Measurements from ENCODE around the gene LSM2. TPM values are rescaled to one million over a fixed set of nuclear protein-coding genes. Genes with fewer than 3 reads are reported as not detected.
"Not testable (repeated sequence)": the region's sequence is repeated elsewhere in the genome, so short reads cannot be mapped to it uniquely, and the experiment has no call there.

The LSM2 gene
- total RNA-seq, 4 donors from 2014 or later = 25.1 to 43.7 (median 32.9) TPM

DNA sequence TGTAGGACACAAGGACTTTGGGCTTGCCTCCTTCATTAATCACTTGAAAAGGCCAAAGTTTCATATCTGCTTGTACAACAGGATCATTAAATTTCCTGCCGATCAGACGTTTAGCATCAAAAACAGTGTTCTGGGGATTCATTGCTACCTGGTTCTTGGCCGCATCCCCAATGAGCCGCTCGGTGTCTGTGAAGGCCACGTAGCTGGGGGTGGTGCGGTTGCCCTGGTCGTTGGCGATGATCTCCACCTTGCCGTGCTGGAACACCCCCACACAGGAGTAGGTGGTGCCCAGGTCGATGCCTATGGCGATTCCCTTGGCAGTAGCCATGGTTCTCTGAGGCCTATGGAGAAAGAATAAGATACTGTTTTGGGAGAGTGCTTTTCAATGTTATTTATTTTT lies 4.9 kb upstream of the LSM2 start:
- H3K36me3 ChIP-seq = no peaks in the 10 kb centered on the region
- no peaks in the 10 kb centered on the region for H3K9me3 ChIP-seq
- DNase-seq (no peak), ATAC-seq (no peak)
- H3K27ac ChIP-seq = no peak overlapping the region
- intact Hi-C loops (cut with DNase I; ENCODE audit: low total_unique reads) = no loop called here
- H3K4me1 ChIP-seq = peaks cover 13% of the 10 kb centered on the region in 2 donors
- in situ Hi-C loops (cut with MboI; ENCODE audit: low sequenced_read_pairs in 4 of 4) = loop anchor here in 1 of 4 donors (25.0 kb wide), 1 partner anchor 376 kb away; the partner anchor contains the start of genes AGER, AGPAT1, GPSM3 and PBX2
- TF ChIP-seq, protein P1, sequence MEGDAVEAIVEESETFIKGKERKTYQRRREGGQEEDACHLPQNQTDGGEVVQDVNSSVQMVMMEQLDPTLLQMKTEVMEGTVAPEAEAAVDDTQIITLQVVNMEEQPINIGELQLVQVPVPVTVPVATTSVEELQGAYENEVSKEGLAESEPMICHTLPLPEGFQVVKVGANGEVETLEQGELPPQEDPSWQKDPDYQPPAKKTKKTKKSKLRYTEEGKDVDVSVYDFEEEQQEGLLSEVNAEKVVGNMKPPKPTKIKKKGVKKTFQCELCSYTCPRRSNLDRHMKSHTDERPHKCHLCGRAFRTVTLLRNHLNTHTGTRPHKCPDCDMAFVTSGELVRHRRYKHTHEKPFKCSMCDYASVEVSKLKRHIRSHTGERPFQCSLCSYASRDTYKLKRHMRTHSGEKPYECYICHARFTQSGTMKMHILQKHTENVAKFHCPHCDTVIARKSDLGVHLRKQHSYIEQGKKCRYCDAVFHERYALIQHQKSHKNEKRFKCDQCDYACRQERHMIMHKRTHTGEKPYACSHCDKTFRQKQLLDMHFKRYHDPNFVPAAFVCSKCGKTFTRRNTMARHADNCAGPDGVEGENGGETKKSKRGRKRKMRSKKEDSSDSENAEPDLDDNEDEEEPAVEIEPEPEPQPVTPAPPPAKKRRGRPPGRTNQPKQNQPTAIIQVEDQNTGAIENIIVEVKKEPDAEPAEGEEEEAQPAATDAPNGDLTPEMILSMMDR (IDR thresholded peaks at IDR 0.05 in 4 of 5, conservative IDR thresholded peaks at IDR 0.05 in 1 of 5) = no peak
- TF ChIP-seq POLR2A (IDR thresholded peaks at IDR 0.05) = no peak
- H3K4me3 ChIP-seq = no peak overlapping the region
- no peaks in the 10 kb centered on the region for H3K27me3 ChIP-seq

DNA sequence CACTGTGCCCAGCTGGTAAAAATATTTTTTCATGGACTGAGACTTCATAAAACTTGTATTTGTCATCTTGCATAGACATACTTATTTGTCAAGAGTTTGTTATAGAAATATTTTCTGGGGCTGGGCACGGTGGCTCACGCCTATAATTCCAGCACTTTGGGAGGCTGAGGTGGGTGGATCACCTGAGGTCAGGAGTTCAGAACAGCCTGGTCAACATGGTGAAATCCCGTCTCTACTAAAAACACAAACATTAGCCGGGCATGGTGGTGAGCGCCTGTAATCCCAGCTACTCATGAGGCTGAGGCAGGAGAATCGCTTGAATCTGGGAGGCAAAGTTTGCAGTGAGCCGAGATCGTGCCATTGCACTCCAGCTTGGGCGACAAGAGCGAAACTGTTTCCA lies 1.8 kb upstream of the LSM2 start:
- H3K4me3 ChIP-seq; H3K36me3 ChIP-seq; H3K9me3 ChIP-seq; H3K27ac ChIP-seq; ATAC-seq; H3K27me3 ChIP-seq; intact Hi-C loops (cut with DNase I; ENCODE audit: low total_unique reads); DNase-seq: not testable (repeated sequence)
- H3K4me1 ChIP-seq = peaks cover 15% of the 10 kb centered on the region in 2 donors
- in situ Hi-C loops (cut with MboI; ENCODE audit: low sequenced_read_pairs in 4 of 4) = loop anchor here in 1 of 4 donors (25.0 kb wide), 1 partner anchor 379 kb away; the partner anchor contains the start of genes AGER, AGPAT1, GPSM3 and PBX2

GRCh38 chr6:31805939-31806469 lies 762 bp downstream of the LSM2 start:
- Histone ChIP-seq H3K27ac (peak overlapping the region; percentile 90 to 99 (median 95)), H3K4me1 (peaks cover 9 to 12% of the 10 kb centered on the region in 2 donors), H3K9me3 (no peaks in the 10 kb centered on the region), H3K4me3 (peak overlapping the region; percentile 61 to 87 (median 78)), H3K36me3 (peaks cover 0 to 14% of the 10 kb centered on the region in 2 donors), H3K27me3 (no peaks in the 10 kb centered on the region)
- intact Hi-C loops (cut with DNase I; ENCODE audit: low total_unique reads) = loop anchor here (1.0 kb wide), 1 partner anchor 10 kb away; no protein-coding TSS in a partner anchor
- in situ Hi-C loops (cut with MboI; ENCODE audit: low sequenced_read_pairs in 4 of 4) = loop anchor here in 1 of 4 donors (25.0 kb wide), 1 partner anchor 381 kb away; the partner anchor contains the start of genes AGER, AGPAT1, GPSM3 and PBX2
- peak in 1 of 2 donors; percentile 16 for ATAC-seq
- no peak for TF ChIP-seq POLR2A (IDR thresholded peaks at IDR 0.05)
- TF ChIP-seq, protein P1 (IDR thresholded peaks at IDR 0.05 in 4 of 5, conservative IDR thresholded peaks at IDR 0.05 in 1 of 5) = no peak
- DNase-seq = no peak

GRCh38 chr6:31801031-31801927 lies 5.5 kb downstream of the LSM2 start:
- H3K4me3 ChIP-seq; H3K9me3 ChIP-seq; intact Hi-C loops (cut with DNase I; ENCODE audit: low total_unique reads); H3K27me3 ChIP-seq; ATAC-seq; DNase-seq; H3K27ac ChIP-seq: not testable (repeated sequence)
- H3K36me3 ChIP-seq = peaks cover 0 to 14% of the 10 kb centered on the region in 2 donors
- in situ Hi-C loops (cut with MboI; ENCODE audit: low sequenced_read_pairs in 4 of 4) = loop anchor here in 1 of 4 donors (25.0 kb wide), 1 partner anchor 386 kb away; the partner anchor contains the start of genes AGER, AGPAT1, GPSM3 and PBX2
- peaks cover 16% of the 10 kb centered on the region in 2 donors for H3K4me1 ChIP-seq

DNA sequence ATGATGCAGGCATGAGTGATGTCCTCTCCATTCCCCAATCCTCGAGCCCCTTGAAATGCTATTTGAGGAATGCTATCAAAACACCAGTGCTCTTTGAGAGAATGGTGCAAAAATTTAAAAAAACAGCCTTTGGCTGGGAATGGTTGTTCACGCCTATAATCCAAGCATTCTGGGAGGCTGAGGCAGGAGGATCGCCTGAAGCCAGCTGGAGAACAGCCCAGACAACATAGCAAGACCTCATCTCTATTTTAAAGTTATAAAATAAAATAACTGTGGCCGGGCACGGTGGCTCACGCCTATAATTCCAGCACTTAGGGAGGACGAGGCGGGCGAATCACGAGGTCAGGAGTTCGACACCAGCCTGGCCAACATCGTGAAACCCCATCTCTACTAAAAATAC lies 7.0 kb downstream of the LSM2 start:
- ATAC-seq (no peak), DNase-seq (no peak)
- Histone ChIP-seq H3K36me3 (peaks cover 0 to 14% of the 10 kb centered on the region in 2 donors), H3K4me1 (peaks cover 14 to 15% of the 10 kb centered on the region in 2 donors), H3K4me3 (no peak overlapping the region), H3K27ac (no peak overlapping the region), H3K9me3 (no peaks in the 10 kb centered on the region), H3K27me3 (no peaks in the 10 kb centered on the region)
- in situ Hi-C loops (cut with MboI; ENCODE audit: low sequenced_read_pairs in 4 of 4) (loop anchor here in 1 of 4 donors (25.0 kb wide), 1 partner anchor 388 kb away; the partner anchor contains the start of genes AGER, AGPAT1, GPSM3 and PBX2), intact Hi-C loops (cut with DNase I; ENCODE audit: low total_unique reads) (no loop called here)
- TF ChIP-seq POLR2A (IDR thresholded peaks at IDR 0.05) = no peak
- TF ChIP-seq, protein P1 (IDR thresholded peaks at IDR 0.05 in 4 of 5, conservative IDR thresholded peaks at IDR 0.05 in 1 of 5) = no peak

Measured in gastrocnemius medialis (tissue), 4 donors.